Fibroblast of pulmonary artery (primary cell): ENCODE results near the gene RABL6.

Experiments
- DNase-seq: peaks from one replicate; pipeline ENCODE4 v3.0.0-alpha.2; 2010; ENCODE audit warnings: low read depth
- H3K4me3 ChIP-seq: replicated peaks from 2 replicates; pipeline ENCODE4 v1.5.1; 2011; ENCODE audit warnings: low read depth, mild to moderate bottlenecking, control low read depth, low read length, moderate library complexity
- TF ChIP-seq, protein P1 (sequence below): IDR thresholded peaks from 2 replicates; pipeline ENCODE4 v1.5.1; 2011; ENCODE audit warnings: mild to moderate bottlenecking, control low read depth, low read length, inconsistent platforms; ENCODE audit errors: missing control alignments

The RABL6 gene

DNA sequence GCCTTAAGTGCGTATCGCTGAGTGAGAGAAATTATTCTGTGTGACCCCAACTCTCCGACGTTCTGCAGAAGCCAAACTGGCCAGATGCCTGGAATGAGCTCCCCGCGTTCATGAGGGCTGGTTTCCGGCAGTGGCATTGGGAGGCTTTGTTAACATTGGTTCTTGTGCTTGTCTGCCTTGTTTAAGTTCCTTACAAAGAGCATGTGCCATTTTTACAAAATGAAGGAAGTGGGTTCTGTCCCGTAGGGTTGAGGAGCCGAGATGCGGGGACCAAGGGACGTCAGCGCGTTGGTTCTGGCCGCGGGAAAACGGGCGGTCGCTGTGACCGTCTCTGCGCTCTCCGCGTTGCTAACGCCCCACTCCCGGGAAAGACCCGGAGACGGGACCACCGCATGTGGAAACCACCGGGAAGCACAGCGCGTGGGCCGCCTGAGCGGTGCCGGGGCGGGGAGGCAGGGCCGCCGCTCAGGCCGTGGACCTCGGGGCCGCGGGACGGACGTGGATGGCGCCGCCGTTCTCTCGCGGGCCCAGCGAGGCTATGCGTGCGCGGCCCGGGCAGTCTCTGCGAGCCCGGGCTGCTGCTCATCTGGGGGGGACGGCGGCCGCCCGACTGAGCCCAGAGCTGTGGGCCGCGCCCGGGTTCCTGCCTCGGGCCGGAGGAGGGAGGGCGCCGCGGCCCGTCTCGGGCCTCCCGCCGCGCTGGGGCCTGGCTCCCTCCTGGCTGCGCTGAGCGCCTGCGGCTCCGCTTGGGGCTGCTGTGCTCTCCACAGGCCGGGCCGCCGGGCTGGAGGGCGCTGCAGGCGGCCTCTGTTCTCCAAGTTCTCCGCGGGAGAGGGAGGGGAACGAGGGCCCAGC lies 13.4 kb downstream of the RABL6 start:
- H3K4me3 ChIP-seq = peak overlapping the region; percentile 2
- peak; percentile 37 for DNase-seq
- TF ChIP-seq, protein P1, sequence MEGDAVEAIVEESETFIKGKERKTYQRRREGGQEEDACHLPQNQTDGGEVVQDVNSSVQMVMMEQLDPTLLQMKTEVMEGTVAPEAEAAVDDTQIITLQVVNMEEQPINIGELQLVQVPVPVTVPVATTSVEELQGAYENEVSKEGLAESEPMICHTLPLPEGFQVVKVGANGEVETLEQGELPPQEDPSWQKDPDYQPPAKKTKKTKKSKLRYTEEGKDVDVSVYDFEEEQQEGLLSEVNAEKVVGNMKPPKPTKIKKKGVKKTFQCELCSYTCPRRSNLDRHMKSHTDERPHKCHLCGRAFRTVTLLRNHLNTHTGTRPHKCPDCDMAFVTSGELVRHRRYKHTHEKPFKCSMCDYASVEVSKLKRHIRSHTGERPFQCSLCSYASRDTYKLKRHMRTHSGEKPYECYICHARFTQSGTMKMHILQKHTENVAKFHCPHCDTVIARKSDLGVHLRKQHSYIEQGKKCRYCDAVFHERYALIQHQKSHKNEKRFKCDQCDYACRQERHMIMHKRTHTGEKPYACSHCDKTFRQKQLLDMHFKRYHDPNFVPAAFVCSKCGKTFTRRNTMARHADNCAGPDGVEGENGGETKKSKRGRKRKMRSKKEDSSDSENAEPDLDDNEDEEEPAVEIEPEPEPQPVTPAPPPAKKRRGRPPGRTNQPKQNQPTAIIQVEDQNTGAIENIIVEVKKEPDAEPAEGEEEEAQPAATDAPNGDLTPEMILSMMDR = no peak

DNA sequence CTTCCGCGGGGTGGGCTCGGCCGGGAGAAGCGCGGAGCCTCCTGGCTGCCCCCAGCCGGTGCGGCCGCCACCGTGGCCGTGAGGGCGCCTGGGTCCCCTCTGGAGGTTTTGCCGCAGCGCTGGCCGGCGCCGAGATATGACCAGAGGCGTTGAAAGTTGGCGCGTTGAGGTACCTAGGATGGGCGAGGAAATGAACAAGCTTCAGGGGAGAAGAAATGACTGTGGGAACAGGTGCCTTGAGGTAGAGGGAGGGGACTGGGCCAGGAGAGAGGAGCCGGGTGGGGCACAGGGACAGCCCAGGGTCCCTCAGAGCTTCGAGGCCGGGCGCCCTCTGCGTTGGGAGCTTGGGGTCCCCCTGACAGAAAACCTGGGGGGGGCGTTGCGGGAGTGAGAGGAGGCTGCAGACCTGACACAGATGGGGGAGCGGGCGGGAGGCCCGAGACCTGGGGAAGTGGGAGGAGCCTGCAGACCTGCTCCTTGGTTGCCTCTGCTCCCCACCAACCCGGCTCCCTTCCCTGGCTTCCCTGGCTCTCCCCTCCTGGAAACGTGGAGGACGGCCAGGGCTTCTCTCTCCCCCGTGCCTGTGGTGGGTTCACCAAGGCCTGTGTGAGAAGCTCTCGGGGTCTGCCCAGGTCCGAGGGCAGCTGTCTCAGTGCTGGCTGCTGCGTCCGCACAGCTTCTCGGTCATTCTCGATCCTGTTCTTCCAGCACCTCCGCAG lies 14.2 kb downstream of the RABL6 start:
- TF ChIP-seq, protein P1 = no peak
- DNase-seq = no peak
- no peak overlapping the region for H3K4me3 ChIP-seq

DNA sequence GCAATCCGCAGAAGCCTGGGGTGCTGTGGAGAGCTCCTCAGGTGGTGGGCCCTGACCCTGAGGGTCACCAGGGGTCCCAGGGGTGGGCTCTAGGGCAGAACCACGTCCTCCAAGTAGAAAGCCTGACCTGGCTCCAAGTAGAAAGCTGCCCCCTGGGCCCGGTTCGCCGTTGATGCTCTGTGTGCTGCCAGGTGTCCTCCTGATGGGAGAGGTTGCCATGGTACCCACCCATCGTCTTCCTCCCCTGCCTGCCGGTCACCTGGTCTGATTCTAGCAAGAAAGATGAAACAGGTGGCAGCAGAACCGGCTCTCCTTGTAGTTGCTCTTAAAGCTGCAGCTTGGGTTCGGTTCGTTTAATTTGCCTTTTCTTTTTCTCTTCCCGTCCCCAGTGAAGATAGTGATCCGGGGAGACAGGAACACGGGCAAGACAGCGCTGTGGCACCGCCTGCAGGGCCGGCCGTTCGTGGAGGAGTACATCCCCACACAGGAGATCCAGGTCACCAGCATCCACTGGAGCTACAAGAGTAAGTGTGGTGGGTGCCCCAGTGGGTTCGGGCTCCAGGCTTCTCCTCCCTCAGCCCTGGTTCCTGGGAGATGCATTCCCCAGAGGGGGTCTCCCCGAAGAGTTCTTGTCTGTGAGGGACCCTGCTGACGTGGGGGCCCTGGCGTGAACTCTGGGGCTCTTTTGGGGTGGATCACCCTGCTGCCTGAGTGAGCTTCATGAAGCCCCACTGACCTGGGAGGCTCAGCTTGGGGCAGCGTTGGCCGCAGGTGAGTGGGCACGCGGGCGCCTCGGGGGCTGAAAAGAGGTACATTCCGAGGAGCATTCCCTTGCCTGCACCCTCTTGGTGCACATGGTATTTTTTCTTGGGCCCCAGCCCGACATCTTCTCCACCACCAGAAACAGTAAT lies 15.6 kb downstream of the RABL6 start:
- no peak overlapping the region for H3K4me3 ChIP-seq
- TF ChIP-seq, protein P1 = no peak
- DNase-seq = no peak

DNA sequence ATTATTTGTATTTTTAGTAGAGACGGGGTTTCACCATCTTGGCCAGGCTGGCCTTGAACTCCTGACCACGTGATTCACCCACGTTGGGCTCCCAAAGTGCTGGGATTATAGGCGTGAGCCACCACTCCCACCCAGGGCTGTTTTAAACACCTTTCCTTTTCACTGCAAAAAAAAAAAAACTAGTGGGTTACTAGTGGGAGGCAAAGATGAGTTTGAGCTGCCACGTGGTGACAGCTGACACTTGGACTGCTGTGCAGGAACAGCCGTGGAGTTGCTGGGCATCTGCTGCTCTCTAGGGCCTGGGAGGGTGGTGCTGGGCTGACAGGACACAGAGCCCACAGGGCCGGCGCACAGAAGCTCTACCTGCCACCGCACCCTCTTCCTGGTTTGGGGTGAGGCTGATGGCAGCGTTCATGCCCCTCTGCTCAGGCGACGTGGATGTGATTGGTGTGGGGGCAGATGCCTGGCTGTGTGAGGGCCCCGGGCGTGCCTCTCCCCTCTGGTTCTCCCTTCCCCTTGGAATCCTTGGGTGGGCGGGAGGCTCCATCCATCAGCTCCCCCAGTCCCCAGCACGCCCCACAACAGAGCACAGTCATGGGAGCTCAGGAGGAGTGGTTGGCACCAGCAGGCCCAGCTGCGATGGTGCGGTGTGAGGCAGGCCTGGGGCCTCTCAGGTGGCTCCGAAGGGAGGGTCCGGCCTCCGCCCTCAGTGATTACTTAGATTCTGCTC lies 16.9 kb downstream of the RABL6 start:
- TF ChIP-seq, protein P1 = no peak
- DNase-seq = no peak
- H3K4me3 ChIP-seq = no peak overlapping the region

DNA sequence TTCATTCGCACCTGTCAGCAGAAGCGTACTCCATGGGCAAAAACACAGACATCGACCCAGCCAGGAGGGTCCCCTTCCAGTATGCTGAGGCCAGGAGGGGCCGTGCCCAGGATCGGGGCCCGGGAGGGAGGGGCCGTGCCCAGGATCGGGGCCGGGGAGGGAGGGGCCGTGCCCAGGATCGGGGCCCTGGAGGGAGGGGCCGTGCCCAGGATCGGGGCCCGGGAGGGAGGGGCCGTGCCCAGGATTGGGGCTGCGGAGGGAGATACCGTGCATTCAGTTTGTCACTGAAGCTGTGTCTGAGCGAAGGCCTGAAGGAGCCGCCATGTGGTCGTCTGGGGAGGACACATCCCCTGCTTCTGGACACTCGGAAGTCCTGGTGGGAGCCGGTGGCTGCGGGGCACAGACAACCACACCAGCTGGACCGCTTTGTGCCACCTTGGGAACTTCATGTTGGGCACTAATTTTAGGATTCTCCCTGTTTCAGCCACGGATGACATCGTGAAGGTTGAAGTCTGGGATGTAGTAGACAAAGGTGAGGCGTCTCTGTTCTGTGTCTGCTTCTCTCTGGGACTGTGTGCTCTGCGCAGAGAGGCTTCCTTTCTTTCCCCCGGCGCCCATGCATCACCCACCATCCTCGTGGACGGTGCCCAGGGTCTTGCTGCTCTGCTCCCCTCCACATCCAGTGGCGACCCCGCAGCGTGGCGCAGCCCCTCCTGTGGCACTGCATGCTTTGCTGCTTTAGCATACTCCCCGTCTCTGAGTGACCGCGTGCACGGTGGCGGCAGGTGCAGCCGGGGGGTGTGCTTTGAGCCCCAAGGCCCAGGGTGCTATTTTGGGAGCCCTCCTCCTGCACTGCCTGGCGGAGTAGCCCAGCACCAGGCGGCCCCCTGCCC lies 17.8 kb downstream of the RABL6 start:
- TF ChIP-seq, protein P1 = no peak
- DNase-seq = no peak
- no peak overlapping the region for H3K4me3 ChIP-seq
